Bone marrow (tissue), 2 donors: ENCODE results near the gene ACAD8.
"Not testable (repeated sequence)": the region's sequence is repeated elsewhere in the genome, so short reads cannot be mapped to it uniquely, and the experiment has no call there.

ENCODE experiments used
- DNase-seq, 2 donors: peaks; one replicate each; lab custom pipeline; 2025; lab: John Stamatoyannopoulos, UW

Gene ACAD8

GRCh38 chr11:134240592-134240991 is 12.8 kb upstream of the ACAD8 start:
- no peak for DNase-seq

GRCh38 chr11:134242376-134242775 is 11.0 kb upstream of the ACAD8 start:
- no peak for DNase-seq

- DNase-seq, result no peak
These were observed 9.5 kb upstream of the ACAD8 start for GRCh38 chr11:134243913-134244312.

GRCh38 chr11:134244593-134244992 is 8.8 kb upstream of the ACAD8 start:
- no peak for DNase-seq

- DNase-seq, result no peak
These were observed 7.9 kb upstream of the ACAD8 start for GRCh38 chr11:134245434-134245833.

- DNase-seq, result no peak
These were observed 7.3 kb upstream of the ACAD8 start for GRCh38 chr11:134246100-134246499.

GRCh38 chr11:134246678-134247077 is 6.7 kb upstream of the ACAD8 start:
- no peak for DNase-seq

GRCh38 chr11:134248910-134249480 is 4.4 kb upstream of the ACAD8 start:
- DNase-seq, result no peak

- DNase-seq, result no peak
These were observed 3.1 kb upstream of the ACAD8 start for GRCh38 chr11:134250246-134250645.

- no peak for DNase-seq
These were observed 2.7 kb upstream of the ACAD8 start for GRCh38 chr11:134250675-134251074.

- no peak for DNase-seq
These were observed 801 bp upstream of the ACAD8 start for GRCh38 chr11:134252346-134253187.

GRCh38 chr11:134254433-134255183 is 1.2 kb downstream of the ACAD8 start:
- DNase-seq, result no peak

- DNase-seq, result not testable (repeated sequence)
These were observed 1.8 kb downstream of the ACAD8 start for GRCh38 chr11:134255184-134255561.

- no peak for DNase-seq
These were observed 3.7 kb downstream of the ACAD8 start for GRCh38 chr11:134257101-134257500.

GRCh38 chr11:134258577-134258976 is 5.2 kb downstream of the ACAD8 start:
- DNase-seq, result no peak

- DNase-seq, result no peak
These were observed 7.1 kb downstream of the ACAD8 start for GRCh38 chr11:134260503-134260902.

- DNase-seq, result no peak
These were observed 7.6 kb downstream of the ACAD8 start for GRCh38 chr11:134260983-134261382.

GRCh38 chr11:134261626-134262488 is 8.5 kb downstream of the ACAD8 start:
- DNase-seq, result no peak

- DNase-seq, result no peak
These were observed 11.8 kb downstream of the ACAD8 start for GRCh38 chr11:134264966-134265764.

GRCh38 chr11:134266440-134266839 is 13.1 kb downstream of the ACAD8 start:
- DNase-seq, result no peak

- no peak for DNase-seq
These were observed 13.5 kb downstream of the ACAD8 start for GRCh38 chr11:134266841-134267251.
